Measurements from ENCODE around the gene GCLM.
A peak's percentile ranks its signal among the peaks of the same experiment; 100 is the strongest.
"Not testable (repeated sequence)": the region's sequence is repeated elsewhere in the genome, so short reads cannot be mapped to it uniquely, and the experiment has no call there.

Gene GCLM, protein sequence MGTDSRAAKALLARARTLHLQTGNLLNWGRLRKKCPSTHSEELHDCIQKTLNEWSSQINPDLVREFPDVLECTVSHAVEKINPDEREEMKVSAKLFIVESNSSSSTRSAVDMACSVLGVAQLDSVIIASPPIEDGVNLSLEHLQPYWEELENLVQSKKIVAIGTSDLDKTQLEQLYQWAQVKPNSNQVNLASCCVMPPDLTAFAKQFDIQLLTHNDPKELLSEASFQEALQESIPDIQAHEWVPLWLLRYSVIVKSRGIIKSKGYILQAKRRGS

DNA sequence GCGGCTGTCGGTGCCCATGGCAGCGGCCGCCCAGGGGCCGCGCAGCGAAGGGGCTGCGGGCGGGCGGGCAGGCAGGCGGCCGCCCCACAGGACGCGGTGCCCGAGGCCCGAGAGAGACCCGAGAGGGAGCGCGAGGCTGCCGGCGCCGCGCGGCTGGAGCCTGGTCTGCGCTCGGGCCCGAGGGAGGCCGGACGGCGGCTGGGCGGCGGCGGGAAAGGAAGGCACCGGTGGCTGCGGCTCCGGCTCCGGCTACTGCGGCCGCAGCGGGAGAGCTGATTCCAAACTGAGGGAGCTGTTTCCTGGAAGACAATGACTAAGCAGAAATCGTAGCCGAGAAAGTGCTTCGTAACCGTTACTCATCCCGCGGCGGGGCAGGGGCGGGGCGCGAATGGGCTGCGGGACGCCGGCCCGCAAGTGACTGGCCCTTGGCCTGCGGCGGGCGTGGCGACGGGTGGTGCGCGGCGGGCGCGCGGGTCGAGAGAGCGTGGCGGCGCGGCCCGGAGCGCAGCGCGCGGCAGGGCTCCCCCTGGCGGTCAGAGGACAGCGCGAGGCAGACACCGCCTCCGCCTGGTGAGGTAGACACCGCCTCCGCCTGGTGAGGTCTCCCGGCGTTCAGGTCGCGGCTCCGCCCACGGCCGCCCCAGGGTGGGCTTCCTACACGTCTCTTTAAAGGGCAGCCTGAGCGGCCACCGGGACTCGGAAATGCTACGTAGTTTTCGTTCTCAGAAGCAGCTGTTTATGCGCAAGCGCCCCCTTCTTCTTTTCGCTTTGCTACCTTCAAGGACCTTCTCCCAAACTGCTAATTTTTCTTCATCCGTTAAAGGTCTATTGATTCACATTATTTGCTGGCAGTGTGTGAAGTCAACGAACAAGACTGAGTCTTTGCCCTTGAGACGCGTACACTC lies at the start of gene GCLM:
Gene GCLM, minus strand, starts transcription at position 285 of the 905 bp plus-strand sequence. Its CDS starts 267 bp downstream, at position 18.
- DNase-seq (ENCODE audit: low spot score) = peak; percentile 97

DNA sequence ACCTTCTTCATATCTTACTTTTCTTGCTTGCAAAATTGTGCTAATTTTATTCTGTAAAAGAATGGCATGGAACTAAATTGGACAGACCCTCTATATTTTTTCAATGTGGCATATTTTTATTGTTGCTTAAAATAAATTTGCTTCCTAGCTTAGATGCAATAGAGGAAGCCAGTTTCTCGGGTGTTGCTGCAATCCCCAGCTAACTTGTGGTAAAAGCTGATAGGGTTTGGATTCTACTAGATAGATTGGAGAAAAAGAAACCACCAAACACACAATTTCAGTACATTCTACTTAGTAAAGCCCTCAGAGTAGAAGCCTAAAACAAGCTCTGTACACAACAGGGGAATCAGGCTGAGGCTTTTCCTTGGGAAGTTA lies 49.5 kb upstream of the GCLM start:
- no peak for DNase-seq (ENCODE audit: low spot score)

DNA sequence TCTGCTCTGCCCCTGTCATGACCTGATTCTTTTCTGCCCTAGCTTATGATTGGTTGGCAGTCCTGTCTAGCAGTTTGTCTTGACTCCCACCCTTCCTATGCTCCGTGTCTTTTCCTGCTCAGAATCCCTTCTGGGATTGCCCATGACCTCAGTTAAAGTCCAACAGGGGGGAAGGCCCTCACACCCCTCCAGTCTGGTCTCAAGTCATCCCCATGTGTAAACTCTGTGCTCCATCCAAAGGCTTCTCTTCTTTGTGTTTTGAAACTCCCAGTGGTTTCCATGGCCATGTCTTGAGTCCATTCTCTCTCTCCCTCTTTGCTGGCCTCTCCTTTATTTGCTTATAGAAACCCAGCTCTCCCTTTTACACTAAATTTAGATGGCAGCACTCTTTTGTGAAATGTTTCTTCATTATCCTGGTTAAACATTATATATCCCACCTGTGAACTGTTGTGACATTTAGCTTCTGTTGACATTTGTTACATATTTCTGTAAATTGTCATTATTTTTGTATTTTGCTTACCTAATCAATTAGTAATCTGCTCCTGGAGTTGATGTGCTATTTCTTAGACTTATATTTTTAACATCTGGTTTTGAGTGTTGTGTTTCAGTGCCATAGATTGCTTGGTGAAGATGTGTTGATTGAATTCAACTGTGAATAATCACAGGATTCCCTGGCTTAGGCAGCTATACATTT lies 48.9 kb upstream of the GCLM start:
- DNase-seq (ENCODE audit: low spot score) = no peak

DNA sequence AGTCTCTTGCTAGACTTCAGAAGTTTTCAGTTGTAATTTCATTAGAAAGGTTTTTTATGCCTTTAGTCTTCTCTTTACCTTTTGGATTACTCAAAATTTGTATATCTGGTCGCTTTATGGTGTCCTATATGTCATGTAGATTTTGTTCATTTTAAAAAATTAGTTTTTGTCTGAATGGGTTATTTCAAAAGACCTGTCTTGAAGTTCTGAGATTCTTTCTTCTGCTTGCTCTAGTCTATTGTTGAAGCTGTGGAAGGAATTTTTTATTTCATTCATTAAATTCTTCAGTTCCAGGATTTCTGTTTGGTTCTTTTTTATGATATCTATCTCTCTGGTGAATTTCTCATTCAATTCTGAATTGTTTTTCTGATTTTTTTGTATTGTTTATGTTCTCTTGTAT lies 46.5 kb upstream of the GCLM start:
- no peak for DNase-seq (ENCODE audit: low spot score)

DNA sequence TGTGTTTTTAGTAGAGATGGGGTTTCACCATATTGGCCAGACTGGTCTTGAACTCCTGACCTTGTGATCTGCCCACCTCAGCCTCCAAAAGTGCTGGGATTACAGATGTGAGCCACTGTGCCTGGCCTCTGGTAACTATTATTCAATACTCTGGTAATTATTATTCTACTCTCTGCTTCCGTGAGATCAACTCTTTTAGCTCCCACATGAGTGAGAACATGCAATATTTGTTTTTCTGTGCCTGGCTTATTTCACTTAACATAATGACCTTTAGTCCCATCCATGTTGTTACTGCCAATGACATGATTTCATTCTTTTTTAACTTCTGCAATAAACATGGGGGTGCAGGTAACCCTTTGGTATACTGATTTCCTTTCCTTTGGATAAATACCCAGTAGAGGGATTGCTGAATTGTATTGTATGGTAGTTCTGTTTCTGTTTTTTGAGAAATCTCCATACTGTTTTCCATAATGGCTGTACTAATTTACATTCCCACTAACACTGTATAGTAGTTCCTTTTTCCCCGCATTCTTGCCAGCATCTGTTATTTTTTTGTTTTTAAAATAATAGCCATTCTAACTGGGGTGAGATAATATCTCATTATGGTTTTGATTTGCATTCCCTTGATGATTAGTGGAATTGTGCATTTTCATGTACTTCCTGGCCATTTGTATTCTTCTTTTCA lies 37.9 kb upstream of the GCLM start:
- not testable (repeated sequence) for DNase-seq (ENCODE audit: low spot score)

DNA sequence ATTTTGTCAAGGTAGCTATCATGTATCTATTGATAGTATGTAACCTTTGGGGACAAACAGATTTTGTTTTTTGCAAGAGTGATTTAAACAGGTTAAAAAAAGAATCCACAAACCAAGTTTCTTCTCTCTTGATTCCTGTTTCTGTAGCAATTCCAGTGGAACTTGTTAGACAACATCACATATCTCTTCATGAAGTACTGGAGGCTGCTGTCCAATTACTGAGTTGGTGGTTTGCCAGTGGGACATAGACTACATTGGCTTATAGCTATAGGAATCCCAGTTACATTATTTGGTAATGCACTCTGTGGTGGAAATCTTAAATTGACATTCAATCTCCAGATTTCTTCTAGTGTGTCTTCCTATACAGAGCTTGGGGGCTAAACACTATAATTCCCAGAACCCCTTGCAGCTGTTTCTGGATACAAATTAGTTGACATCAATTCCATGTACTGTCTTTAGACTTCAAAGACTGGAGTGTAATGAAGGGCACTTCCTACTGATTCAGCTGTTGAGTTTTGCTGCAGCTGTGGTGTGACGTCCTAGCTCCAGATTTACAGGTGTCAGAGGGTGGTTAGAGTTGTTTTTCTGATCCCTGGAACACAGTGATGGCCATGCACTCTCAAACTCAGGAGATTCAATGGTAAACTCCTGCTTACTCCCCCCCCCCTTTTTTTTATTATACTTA lies 29.4 kb upstream of the GCLM start:
- no peak for DNase-seq (ENCODE audit: low spot score)

DNA sequence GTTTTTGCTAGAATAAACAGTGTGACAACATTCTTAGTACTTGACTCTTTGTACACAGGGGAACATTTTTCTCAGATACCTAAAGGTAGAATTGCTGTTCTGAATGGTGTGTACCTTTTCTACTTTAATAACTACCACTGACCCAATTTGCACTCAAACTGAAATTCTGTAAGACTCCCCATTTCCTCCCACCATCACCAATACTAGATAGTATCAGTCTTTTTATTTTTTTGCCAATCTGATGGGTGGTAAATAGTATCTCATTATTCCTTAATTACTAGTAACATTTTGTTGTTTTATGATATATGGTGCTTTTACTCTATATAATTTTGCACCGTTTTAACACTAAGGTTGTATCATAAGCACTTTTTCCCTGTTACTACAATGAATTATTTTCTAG lies 28.8 kb upstream of the GCLM start:
- DNase-seq (ENCODE audit: low spot score) = no peak

DNA sequence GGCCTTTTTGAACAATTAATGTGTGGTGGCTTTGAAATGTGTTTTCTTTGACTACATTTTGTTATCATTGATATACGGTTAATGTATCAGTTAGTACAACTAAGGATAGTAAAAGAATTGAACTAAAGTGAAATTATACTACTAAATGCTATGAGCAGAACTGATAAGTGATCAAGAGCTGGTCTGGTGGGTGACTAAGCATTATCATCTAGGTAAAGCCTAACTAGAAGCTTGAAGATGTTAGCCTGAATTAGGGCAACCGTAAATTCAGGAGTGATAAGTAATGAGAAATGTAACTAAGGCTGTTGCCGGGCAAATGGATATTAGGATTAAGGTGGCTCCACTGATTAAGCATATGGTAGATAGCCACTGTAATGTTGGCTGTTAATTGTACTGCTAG lies 16.0 kb upstream of the GCLM start:
- DNase-seq (ENCODE audit: low spot score) = no peak

DNA sequence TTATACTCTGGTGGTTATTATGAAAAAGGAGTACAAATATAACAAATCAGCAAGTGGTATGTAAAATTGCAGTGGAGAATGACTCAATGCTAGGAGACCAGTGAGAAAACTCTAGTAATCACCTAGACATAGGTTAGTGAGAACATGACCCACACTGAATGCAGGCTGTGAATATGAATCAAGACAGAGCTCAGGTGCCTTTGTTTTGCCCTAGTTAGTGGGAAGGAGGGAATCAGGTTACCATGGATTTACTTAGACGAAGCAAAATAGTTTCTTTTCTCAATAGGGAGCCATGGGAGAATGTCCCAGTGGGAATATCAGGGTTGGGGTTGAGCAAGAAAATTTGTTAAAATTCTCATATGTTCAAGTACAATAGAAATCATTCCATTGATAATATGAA lies 10.6 kb upstream of the GCLM start:
- DNase-seq (ENCODE audit: low spot score) = no peak

DNA sequence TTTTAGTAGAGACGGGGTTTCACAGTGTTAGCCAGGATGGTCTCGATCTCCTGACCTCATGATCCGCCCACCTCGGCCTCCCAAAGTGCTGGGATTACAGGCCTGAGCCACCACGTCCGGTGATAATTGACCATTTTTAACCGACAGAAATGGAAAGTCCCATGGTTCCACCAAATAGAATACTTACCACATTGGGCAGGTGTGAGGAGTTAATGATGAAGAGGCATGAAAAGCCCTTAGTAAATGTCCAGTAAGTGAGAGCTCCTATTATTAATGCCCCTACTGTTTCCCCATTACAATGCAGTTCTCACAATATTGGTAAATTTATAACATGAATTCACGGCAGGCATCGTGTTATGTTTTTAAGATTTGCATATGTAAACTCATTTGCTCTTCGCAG lies 8.1 kb upstream of the GCLM start:
- DNase-seq (ENCODE audit: low spot score) = no peak

DNA sequence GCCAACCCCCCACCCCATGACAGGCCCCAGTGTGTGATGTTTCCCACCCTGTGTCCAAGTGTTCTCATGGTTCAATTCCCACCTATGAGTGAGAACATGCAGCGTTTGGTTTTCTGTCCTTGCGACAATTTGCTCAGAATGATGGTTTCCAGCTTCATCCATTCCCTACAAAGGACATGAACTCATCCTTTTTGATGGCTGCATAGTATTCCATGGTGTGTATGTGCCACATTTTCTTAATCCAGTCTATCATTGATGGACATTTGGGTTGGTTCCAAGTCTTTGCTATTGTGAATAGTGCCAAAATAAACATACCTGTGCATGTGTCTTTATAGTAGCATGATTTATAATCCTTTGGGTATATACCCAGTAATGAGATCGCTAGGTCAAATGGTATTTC lies 1.6 kb upstream of the GCLM start:
- DNase-seq (ENCODE audit: low spot score) = not testable (repeated sequence)

DNA sequence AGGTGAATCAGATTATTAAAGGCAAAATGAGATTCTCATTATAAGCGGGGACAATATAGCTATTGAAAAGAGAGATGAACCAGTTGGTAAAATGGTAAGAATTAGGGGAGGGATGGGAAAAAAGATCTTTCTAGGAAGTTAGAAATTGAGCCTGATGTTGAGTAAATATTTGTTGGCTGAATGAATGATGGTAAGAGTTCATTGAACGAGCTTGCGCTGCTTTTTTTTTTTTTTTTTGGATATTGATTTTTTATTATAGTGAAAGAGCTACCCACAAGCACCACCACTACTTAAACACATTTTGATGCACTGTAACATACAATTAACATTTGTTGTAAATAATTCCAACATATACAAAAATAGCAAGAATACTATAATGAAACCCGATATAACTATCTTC lies 1.1 kb upstream of the GCLM start:
- DNase-seq (ENCODE audit: low spot score) = no peak

DNA sequence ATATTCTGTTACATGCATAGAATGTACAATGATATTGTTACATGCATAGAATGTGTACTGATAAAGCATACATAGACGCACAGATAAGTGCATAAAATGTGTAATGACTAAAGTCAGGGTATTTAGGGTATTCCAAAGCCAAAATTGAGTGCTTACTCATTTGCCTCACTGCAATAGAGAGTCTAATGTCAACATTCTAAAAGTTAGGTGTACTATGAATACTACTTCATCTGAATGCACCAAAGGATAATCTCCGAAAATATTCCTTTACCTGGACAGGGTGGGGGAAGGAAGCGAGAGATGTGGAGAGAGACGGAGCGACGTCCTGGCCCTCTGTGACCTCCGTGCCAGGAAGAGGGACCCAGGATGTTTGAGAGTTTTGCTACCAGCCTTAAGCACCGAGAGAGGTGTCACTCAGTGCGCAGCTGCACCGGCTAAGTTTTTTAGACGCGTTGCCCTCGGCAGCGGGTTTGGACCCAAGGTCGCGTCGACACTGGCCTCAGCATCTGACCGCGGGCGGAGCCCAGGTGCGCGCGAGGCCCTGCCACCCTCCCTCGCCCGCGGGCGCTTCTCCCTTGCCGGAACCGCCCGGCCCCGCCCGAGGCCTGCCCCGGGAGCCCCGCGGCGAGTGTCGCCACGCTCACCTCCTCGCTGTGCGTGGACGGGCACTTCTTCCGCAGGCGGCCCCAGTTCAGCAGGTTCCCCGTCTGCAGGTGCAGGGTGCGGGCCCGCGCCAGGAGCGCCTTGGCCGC lies 660 bp downstream of the GCLM start:
- no peak for DNase-seq (ENCODE audit: low spot score)

DNA sequence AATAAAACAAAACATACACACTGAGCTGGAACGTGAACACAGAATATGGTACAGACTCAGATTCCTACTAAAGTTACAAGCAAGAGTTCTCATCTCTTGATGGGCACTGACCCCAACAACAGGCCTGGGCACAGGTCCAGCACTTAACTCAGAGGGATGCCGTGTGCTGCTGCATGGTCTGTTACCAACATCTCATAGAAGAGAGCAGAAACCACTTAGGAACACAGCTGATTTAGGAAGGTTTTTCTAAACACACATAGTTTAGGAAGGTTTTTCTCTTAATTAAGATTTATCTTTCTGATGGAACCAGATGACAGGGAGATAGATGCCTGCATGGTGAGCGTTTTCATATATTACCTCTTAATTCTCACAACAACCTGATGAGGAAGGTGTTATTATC lies 1.5 kb downstream of the GCLM start:
- DNase-seq (ENCODE audit: low spot score) = no peak

DNA sequence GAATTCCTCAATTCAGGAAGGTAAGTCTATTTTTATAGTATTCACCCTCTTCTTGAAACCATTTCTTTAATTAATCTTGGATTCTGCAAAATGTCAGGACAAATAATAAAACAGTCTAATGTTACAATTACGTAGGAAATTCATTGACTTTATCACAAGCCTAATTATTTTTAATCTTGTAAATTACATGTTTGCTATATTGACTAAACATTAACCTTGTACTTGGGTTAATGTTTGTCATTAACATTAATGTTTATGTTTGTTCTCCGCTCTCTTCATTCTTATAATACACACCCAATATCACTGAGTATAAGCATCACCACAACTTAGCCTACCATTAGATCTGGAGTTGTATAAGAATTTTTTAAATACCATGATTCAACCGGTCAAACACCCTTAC lies 2.8 kb downstream of the GCLM start:
- no peak for DNase-seq (ENCODE audit: low spot score)

DNA sequence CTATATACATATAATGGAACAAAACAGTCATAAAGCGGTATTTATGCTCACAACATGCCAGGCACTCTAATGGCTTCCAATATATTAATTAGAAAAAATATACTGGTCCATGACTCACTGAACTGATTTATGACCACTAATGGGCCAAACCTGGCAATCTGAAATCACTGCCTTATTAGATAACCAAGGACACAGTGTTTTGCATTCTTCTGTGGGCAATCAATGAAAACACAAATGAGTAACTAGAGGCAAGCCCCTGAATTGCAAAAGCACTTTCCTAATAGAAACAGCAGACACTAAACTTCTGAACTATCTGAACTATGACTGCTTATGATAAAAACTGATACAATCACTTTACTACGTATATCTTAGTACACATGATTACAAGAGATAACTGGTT lies 3.5 kb downstream of the GCLM start:
- DNase-seq (ENCODE audit: low spot score) = no peak

DNA sequence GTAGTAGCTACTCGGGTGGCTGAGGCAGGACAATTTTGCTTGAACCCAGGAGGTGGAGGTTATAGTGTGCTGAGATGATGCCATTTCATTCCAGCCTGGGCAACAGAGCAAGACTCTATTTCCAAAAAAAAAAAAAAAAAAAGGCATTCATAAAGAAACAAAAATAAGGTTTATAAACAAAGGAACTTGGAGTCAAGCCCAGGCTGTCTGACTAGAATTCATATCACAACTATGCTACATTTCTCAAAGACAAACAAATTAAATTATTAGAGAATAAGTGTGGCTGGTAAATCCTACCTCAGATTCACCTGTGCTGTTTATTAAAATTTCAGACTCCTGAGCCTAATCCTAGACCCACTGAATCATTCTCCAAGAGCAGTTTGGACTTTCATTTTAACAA lies 4.2 kb downstream of the GCLM start:
- DNase-seq (ENCODE audit: low spot score) = no peak

DNA sequence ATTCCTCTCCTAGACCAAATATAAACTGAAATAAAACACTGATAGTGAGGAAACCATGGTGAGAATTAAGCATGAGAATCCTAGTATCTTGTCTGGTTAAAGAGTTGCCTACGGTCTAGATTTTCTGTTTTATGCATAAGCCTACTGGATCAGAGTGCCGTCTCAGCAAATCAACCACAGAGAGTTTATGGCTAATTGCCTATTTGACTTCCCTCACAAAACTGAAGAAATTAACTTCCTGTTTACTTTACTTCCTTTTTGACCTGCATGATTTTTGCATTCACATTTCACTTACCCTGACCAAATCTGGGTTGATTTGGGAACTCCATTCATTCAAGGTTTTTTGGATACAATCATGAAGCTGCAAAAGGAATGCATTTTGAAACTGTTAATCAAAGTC lies 5.0 kb downstream of the GCLM start:
- no peak for DNase-seq (ENCODE audit: low spot score)

DNA sequence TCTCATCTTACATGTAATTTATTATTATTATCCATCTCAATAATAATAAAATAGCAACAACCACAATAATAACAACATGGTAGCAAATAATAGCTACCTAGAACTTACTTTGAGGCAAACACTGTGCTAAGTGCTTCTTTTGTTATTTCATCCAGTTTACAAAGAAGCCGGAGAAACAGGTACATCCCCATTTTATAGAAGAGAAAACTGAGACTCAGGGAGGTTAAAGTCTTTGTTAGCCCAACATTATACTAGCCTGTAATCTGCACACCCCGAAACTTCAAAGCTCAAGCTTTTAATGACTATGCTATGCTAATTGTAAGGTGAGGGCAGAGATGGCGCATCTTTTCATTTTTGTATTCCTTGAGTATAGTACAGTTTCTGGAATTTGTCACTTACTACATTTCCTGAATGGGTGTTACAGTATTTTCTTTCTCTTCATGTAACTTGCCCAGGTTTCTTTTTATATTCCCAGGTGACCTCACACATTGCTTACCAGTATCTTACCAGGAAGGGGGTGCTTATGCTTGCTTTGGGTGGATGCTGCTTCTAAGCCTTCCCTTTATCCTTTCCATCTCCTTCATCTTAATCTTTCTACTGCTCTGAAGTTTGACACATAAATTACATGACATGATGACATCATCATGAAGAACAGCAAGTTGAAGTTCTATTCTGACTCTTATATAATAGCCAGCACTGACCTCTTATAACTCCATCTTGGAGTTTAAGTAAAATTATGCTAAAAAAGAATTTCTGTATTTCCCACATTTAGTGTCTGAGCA lies 8.3 kb downstream of the GCLM start:
- DNase-seq (ENCODE audit: low spot score) = no peak

DNA sequence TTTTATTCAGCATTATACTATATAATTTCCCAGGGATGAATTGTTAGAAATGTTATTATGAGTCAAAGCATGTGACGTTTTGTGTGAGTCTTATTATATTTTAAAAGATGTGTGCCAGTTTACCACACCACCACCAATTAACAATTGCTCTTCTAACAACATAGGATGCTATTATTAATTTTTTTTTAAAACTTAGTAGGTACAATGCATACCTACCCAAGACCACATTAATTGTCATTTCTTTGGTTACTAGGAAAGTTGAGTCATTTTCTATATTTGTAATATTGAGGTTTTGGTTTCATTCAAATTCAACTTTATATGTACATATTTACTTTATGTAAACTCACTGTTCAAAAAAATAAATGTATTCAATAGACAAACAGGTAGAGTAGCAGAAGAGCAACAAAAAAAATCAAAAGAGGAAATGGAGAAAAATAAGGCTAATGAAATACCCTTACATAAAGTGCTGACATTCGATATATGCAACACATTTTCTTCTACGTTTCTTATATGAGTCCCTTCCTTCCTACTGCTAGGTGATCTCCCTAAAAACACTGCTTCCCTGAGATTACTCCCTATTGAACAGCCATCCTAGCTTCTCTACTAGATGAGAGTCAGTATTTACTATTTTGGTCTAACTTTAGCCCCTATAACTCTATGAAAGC lies 9.6 kb downstream of the GCLM start:
- no peak for DNase-seq (ENCODE audit: low spot score)

Measured in D341Med (cell line).